MV-4-11 (cell line): Measurements from ENCODE around the gene NSD2.
"Not testable (repeated sequence)": the region's sequence is repeated elsewhere in the genome, so short reads cannot be mapped to it uniquely, and the experiment has no call there.

Experiments
- DNase-seq: peaks from one replicate; lab custom pipeline; 2025; lab: John Stamatoyannopoulos, UW

Gene NSD2

GRCh38 chr4:1985780-1986577 lies 114.8 kb downstream of the NSD2 start:
- no peak for DNase-seq

- no peak for DNase-seq
Measured at GRCh38 chr4:1986578-1987210, 115.5 kb downstream of the NSD2 start.

- DNase-seq = no peak
Measured at GRCh38 chr4:1987296-1987695, 116.1 kb downstream of the NSD2 start.

DNA sequence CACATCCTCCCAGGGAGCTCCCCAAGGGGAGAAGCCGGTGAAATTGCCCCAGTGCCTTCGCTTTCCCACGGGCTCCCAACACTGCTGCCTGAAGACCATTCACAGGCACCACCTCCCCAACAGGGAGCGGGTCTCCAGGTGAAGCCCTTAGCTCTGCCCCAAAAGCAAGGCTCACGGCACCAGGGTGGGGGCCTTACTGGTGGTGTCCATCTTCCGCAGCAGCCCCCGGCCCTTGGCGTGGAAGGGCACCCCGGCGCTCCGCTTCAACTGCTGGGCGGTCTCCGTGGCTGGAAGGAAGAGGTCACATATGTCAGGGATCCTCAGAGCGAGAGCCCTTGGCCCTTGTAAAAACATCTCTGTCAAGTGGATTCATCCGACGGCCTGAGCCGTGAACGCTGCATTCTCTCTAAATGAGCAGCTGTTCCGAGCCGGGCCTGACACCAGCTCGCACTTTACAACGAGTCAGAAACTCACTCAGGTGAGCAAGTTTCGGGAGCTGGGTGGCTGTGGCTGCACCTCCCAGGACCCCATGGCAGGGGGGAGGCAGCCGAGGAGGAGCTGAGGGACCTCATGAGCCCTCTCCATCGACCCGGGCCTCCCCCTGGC lies 116.6 kb downstream of the NSD2 start:
- DNase-seq = no peak

- DNase-seq = no peak
Measured at GRCh38 chr4:1988327-1988724, 117.1 kb downstream of the NSD2 start.

- no peak for DNase-seq
Measured at GRCh38 chr4:1989533-1990347, 118.5 kb downstream of the NSD2 start.

DNA sequence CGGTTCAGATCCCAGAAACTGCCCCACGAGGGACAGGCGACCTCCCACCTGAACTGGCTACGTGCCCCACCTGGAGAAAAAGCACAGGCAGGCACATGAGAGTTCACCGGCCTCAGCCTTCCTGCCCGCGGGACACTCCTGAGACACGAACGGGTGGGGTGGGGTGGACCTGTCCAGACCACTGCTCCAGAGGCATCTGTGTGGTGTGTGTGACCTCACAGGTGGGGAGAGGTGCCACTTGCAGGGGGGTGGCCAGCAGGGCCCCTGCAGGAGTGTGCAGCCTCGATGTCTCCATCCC lies 119.1 kb downstream of the NSD2 start:
- DNase-seq = no peak

DNA sequence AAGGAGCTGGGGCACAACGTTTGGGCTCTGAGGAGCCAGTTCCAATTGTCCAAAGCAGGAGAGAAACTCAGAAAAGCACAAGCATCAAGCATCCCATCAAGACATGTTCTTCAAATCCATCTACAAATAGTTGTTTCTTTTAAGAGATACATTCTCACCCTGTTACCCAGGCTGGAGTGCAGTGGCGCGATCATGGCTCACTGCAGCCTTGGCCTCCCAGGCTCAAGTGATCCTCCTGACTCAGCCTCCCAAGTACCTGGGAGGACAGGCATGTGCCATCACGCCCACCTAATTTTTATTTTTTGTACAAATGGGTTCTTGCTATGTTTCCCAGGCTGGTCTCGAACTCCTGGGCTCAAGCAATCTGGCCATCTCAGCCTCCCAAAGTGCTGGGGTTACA lies 119.5 kb downstream of the NSD2 start:
- DNase-seq = no peak

GRCh38 chr4:1991087-1991486 lies 119.9 kb downstream of the NSD2 start:
- no peak for DNase-seq

GRCh38 chr4:1991596-1992434 lies 120.6 kb downstream of the NSD2 start:
- DNase-seq = no peak

DNA sequence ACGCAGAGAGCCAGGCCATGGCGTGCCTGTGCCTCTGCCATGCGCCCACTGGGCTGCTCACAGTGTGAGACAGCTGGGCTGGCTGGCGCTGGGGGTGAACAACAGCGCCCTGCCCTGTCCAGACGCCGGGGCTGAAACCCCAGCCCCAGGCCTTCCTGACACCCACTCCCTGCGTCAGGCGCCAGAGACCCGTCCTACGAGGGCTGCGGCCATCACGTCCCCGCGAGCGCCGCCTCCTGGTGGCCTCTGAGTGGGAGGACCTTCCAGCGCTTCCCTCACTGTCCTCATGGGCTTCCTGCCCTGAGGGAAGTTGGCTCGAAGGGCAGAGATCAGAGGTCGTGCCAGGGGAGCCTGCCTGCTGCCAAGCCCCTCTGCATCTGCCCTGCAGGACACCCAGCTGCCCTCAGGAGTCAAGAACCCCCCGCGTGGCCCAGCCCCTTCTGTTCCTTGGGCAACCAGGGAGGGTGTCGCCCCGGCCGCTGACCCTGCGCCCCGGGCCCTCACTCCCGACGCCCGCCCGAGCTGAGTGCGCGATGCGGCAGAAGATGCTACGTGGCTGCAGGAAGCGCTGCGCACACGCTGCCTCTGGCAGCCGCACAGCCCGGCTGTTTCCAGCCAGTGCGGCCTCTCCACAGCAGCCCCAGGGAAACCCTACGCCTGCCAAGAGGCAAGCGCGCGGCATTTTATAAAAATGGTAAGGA lies 121.4 kb downstream of the NSD2 start:
- no peak for DNase-seq

DNA sequence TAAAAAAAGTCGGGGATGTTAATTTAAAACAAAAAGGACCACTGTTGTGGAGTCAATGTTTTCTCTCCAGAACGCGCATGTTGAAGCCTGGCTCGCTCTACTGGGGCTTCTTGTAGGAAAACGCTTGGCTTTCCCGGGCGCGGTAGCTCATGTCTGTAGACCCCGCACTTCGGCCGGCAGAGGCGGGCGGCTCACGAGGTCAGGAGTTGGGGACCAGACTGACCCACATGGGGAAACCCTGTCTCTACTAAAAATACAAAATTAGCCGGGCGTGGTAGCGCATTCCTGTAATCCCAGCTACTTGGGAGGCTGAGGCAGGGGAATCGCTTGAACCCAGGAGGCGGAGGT lies 122.0 kb downstream of the NSD2 start:
- no peak for DNase-seq

DNA sequence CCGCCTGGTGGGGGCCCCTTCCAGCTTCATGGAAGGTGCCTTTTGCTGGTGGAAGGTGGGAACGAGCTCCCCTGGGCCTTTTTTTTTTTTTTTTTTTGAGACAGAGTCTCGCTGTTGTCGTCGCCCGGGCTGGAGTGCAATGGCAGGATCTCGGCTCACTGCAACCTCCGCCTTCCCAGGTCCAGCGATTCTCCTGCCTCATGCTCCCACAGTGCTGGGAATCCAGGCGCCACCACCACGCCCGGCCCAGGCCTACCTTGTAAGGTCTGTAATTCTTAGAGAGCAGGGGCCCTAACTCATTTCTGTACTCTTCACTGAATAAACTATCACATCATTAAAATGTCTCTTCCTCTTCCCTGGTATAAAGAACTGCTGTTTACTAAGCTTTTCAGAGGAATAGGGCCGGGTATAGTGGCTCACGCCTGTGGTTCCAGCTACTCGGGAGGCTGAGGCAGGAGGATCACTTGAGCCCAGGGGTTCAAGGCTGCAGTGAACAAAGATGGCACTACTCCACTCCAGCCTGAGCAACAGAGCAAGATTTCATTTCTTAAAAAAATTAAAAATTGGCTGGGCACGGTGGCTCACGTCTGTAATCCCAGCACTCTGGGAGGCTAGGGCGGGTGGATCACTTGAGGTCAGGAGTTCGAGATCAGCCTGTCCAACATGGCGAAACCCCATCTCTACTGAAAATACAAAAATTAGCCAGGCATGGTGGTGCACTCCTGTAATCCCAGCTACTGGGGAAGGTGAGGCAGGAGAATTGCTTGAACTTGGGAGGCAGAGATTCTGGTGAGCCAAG lies 122.7 kb downstream of the NSD2 start:
- not testable (repeated sequence) for DNase-seq

GRCh38 chr4:1994938-1995337 lies 123.7 kb downstream of the NSD2 start:
- no peak for DNase-seq

- DNase-seq = no peak
Measured at GRCh38 chr4:1996866-1997611, 125.8 kb downstream of the NSD2 start.

DNA sequence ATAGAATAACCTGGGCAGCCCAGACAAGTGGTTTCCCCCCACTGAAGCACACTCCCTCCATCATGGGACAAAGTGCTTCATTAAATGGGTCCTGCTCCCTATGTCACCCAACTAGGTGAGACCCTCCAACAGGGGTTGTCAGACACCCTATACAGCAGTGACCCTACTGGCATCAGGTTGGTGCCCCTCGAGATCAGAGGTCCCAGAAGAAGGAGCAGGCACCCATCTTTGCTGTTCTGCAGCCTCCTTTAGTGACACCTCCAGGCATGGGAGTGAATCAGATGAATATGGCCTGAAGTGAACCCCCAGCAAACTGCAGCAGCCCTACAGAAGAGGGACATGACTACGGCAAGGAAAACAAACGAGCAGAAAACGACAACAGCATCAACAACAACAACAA lies 126.5 kb downstream of the NSD2 start:
- no peak for DNase-seq

DNA sequence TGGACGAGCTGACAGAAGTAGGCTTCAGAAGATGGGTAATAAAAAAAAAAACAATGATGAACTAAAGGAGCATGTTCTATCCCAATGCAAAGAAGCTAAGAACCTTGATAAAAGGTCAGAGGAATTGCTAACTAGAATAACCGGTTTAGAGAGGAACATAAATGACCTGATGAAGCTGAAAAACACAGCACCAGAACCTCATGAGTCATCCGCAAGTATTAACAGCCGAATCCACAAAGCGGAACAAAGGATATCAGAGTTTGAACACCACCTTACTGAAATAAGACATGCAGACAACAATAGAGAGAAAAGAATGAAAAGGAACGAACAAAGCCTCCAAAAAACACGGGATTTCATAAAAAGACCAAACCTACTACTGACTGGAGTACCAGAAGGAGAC lies 127.1 kb downstream of the NSD2 start:
- peak; percentile 4 for DNase-seq

DNA sequence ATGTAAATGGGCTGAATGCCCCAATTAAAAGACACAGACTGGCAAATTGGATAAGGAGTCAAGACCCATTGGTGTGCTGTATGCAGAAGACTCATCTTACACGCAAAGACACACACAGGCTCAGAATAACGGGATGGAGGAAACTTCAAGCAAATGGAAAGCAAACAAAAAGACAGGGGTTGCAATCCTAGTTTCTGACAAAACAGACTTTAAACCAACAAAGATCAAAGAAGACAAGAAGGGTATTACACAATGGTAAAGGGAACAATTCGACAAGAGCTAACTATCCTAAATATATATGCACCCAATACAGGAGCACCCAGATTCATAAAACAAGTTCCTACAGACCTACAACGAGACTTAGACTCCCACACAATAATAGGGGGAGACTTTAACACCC lies 128.1 kb downstream of the NSD2 start:
- DNase-seq = not testable (repeated sequence)

- DNase-seq = not testable (repeated sequence)
Measured at GRCh38 chr4:2003361-2003760, 132.2 kb downstream of the NSD2 start.

DNA sequence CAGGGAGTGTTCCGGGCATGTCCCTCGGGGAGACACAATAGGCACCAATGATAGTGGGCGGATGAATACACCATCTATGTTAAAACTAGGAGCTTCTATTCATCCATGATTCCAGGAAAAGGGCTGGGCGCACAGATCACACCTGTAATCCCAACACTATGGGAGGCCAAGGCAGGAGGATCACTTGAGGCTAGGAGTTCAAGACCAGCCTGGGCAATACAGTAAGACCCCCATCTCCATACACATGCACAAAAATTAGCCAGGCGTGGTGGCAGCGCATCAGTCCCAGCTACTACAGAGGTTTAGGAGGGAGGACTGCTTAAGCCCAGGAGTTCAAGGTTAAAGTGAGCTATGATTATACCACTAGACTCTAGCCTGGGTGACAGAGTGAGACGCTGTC lies 135.2 kb downstream of the NSD2 start:
- no peak for DNase-seq
